Stomach (tissue), 9 donors: Measurements from ENCODE around the gene SLC46A2. TPM values are rescaled to one million over a fixed set of nuclear protein-coding genes. Genes with fewer than 3 reads are reported as not detected.

Experiments
- DNase-seq, 2 donors: peaks; one replicate each; pipeline versions ENCODE4 v3.0.0 to v3.0.0-alpha.2; 2013 to 2019
- H3K27ac ChIP-seq, 5 donors: fragments of 200-600 bp in 4 of 5; sonication (generic) in 4 of 5; one replicate each; pipeline ENCODE4 v1.5.1; 2013 to 2019; ENCODE audit warnings: mild to moderate bottlenecking in 1 of 5, moderate library complexity in 1 of 5
- H3K27me3 ChIP-seq, 3 donors: fragments of 200-600 bp; sonication (generic); one replicate each; pipeline ENCODE4 v1.5.1; 2017 to 2019; ENCODE audit warnings: mixed run types in 1 of 3
- H3K36me3 ChIP-seq, 4 donors: fragments of 200-600 bp; sonication (generic); 1 replicate in 3 of 4; 2 replicates in 1 of 4; pipeline ENCODE4 v1.5.1; 2016 to 2019
- H3K4me1 ChIP-seq, 4 donors: fragments of 200-600 bp; sonication (generic); one replicate each; pipeline ENCODE4 v1.5.1; 2016 to 2019
- H3K4me3 ChIP-seq, 4 donors: fragments of 200-600 bp; sonication (generic) in 3 of 4; one replicate each; pipeline ENCODE4 v1.5.1; 2016 to 2019; ENCODE audit warnings: mild to moderate bottlenecking in 1 of 4
- H3K9me3 ChIP-seq, 4 donors: fragments of 200-600 bp; sonication (generic); one replicate each; pipeline ENCODE4 v1.5.1; 2016 to 2019
- EP300 ChIP-seq: sonication (generic); formaldehyde crosslinking; IDR thresholded peaks from one replicate; pipeline ENCODE4 v1.6.1; 2017; ENCODE audit warnings: antibody characterized with exemption
- POLR2A ChIP-seq, 4 donors: fragments of 450-650 bp; IDR thresholded peaks; one replicate each; pipeline ENCODE4 v1.6.1; 2016; ENCODE audit warnings: antibody characterized with exemption in 4 of 4, control low read depth in 2 of 4, mild to moderate bottlenecking in 1 of 4, moderate library complexity in 1 of 4
- POLR2AphosphoS5 ChIP-seq, 3 donors: sonication (generic); formaldehyde crosslinking; IDR thresholded peaks; one replicate each; pipeline ENCODE4 v1.6.1; 2016; ENCODE audit warnings: antibody characterized with exemption in 3 of 3
- WGBS, 5 donors: extraction: QIAGEN DNeasy Blood & Tissue Kit in 3 of 5; methylation state at CpG; one replicate each; pipeline versions ENCODE4 v1.1.5 to v1.1.7; 2013 to 2018; 5-methylcytosine and 5-hydroxymethylcytosine counted together
- intact Hi-C: fragments of 100-400 bp; cut with DNase I; formaldehyde crosslinking; loops from one replicate; pipeline ENCODE4 v1.15.1; 2023; ENCODE audit warnings: low total_unique reads
- polyA plus RNA-seq, 3 donors: library from polyadenylated mRNA; stranded (reverse); fragments of 200-250 nt; gene quantifications; one replicate each; pipeline ENCODE4 v1.2.3, GENCODE V29; 2013
- total RNA-seq, 5 donors: library from RNA; depleted of rRNA; stranded (reverse); fragments of >200 nt; gene quantifications; one replicate each; pipeline versions ENCODE4 v1.1.0 to v1.2.3, GENCODE V29; 2014 to 2016
- TF ChIP-seq, protein P1 (sequence below), 7 experiments: fragments of 450-650 bp in 4 of 7; fragments of 200-600 bp in 3 of 7; sonication (generic) in 3 of 7; IDR thresholded peaks; one replicate each; pipeline ENCODE4 v1.5.1; 2016 to 2019; ENCODE audit warnings: antibody characterized with exemption in 7 of 7, control low read depth in 2 of 7, mild to moderate bottlenecking in 1 of 7
- donor health status: healthy with polysubstance abuse.
- donor health status: Bipolar disorder and iron deficiency.
- donor health status: healthy.

Gene SLC46A2
- total and polyA plus RNA-seq, 8 donors: 0.20 TPM; not detected in 7

DNA sequence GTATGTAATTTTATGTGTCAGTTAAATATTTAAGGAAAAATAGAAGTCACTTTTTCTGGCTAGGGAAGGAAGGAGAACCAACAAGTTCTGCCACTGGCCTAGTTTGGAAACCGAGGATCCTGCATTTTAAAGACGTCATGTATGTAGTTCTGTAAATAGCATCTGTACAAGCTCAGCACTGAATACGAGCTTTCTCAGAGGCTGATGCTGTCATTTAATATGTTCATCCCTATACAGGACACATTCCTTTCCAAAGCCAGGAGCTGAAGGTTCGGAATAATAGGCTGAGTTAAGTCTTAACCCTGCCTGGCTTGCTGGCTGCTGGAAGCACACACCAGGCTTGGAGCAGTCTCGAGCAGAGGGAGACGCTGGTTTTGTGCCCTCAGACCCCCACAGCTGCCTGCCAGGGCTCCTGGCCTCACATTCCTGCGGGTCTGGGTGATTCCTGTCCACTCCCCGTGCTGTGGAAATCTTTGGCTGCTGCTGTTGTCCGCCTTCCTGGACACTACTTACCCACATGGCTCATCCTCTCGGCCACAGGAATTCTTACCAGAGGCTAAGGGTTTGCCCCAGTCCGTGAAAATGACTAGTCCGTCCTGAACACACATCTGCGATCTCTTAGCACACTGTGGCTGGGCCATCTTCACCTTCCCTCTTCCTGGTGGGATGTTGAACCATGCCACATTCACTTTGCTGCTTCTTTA, 36.6 kb downstream of the SLC46A2 start:
- Histone ChIP-seq H3K27me3 (no peaks in the 10 kb centered on the region), H3K36me3 (peaks cover 7 to 48% (median 41%) of the 10 kb centered on the region in 4 donors), H3K9me3 (no peaks in the 10 kb centered on the region), H3K27ac (no peak overlapping the region), H3K4me1 (peaks cover 0 to 13% (median 4%) of the 10 kb centered on the region in 4 donors), H3K4me3 (no peak overlapping the region)
- DNase-seq: no peak
- 78 to 88% (median 84%) methylated on average over 13 of the region's 13 CpGs for whole genome bisulfite sequencing, 5 donors
- intact Hi-C loops: no loop called here
- TF ChIP-seq EP300: no peak
- TF ChIP-seq POLR2AphosphoS5 (IDR thresholded peaks at IDR 0.05): no peak

DNA sequence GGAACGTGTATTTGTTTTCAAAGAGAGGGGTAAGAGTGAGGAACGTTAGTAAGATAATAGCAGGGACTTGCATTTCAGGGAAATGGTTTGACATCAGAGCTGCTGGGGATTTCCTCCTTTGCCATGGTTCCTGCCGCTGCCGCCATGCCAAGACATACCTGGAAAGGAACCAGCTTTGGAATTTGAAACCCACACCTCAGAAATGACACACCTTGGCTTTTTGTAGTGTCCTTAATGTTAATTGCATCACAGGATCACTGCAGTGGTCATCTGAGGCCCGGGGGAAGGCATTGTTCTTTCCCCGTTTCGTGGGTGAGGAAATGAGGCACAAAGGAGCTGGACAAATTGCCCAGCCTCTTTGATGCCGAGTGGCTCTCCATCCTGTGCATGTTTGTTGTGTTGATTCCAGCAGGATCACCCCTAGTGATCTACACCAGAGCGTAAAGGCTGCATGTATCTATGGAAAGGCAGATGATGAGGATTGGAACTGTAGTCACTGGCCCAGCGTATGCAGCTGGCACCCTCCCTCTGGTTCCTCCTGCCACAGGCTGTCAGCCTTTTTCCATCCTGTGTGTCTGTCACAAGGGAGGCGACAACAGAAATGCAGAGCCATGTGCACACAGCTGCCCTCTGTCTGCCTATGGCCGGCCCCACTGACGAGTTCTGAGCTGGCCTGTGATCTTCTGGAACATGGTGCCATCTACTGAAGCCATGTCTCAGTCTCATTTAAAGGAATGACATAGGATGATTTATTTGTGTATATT, 37.8 kb downstream of the SLC46A2 start:
- H3K27me3 ChIP-seq: no peaks in the 10 kb centered on the region
- H3K4me1 ChIP-seq: peaks cover 0 to 8% (median 1%) of the 10 kb centered on the region in 4 donors
- WGBS, 5 donors: 60 to 73% (median 62%) methylated on average over 12 to 13 of the region's 13 CpGs
- H3K36me3 ChIP-seq: peaks cover 7 to 48% (median 41%) of the 10 kb centered on the region in 4 donors
- intact Hi-C loops: no loop called here
- H3K27ac ChIP-seq: no peak overlapping the region
- H3K4me3 ChIP-seq: no peak overlapping the region
- no peaks in the 10 kb centered on the region for H3K9me3 ChIP-seq
- TF ChIP-seq, protein P1, sequence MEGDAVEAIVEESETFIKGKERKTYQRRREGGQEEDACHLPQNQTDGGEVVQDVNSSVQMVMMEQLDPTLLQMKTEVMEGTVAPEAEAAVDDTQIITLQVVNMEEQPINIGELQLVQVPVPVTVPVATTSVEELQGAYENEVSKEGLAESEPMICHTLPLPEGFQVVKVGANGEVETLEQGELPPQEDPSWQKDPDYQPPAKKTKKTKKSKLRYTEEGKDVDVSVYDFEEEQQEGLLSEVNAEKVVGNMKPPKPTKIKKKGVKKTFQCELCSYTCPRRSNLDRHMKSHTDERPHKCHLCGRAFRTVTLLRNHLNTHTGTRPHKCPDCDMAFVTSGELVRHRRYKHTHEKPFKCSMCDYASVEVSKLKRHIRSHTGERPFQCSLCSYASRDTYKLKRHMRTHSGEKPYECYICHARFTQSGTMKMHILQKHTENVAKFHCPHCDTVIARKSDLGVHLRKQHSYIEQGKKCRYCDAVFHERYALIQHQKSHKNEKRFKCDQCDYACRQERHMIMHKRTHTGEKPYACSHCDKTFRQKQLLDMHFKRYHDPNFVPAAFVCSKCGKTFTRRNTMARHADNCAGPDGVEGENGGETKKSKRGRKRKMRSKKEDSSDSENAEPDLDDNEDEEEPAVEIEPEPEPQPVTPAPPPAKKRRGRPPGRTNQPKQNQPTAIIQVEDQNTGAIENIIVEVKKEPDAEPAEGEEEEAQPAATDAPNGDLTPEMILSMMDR (IDR thresholded peaks at IDR 0.05): no peak
- TF ChIP-seq POLR2AphosphoS5 (IDR thresholded peaks at IDR 0.05) (no peak), POLR2A (IDR thresholded peaks at IDR 0.05) (no peak), EP300 (no peak)
- no peak for DNase-seq

DNA sequence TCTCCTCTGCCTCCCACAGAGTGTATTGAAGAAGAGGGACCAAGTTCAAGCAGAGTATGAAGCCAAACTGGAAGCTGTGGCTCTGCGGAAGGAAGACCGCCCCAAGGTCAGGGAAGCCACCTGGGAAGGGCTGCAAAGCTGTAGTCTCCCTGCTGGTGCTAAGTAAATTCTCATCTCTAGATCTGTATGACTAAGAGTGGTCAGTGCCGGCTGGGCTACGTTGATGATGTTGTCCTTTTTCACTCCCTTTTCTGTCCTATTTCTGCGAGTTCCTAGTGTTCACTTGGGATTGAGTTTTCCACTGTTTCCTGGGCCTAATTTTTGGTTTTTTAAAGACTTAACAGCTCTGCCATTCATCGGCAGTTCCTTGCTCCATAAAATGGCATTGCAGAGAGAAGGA, 39.8 kb downstream of the SLC46A2 start:
- H3K27me3 ChIP-seq: no peaks in the 10 kb centered on the region
- H3K9me3 ChIP-seq: no peaks in the 10 kb centered on the region
- intact Hi-C loops: no loop called here
- no peak for TF ChIP-seq EP300
- TF ChIP-seq POLR2A (IDR thresholded peaks at IDR 0.05): no peak
- TF ChIP-seq, protein P1 (IDR thresholded peaks at IDR 0.05): no peak
- no peak for TF ChIP-seq POLR2AphosphoS5 (IDR thresholded peaks at IDR 0.05)
- H3K27ac ChIP-seq: no peak overlapping the region
- DNase-seq: no peak
- H3K36me3 ChIP-seq: peaks cover 7 to 48% (median 41%) of the 10 kb centered on the region in 4 donors
- no peaks in the 10 kb centered on the region for H3K4me1 ChIP-seq
- no peak overlapping the region for H3K4me3 ChIP-seq
- WGBS, 5 donors: 93 to 98% (median 96%) methylated on average over 6 of the region's 6 CpGs

DNA sequence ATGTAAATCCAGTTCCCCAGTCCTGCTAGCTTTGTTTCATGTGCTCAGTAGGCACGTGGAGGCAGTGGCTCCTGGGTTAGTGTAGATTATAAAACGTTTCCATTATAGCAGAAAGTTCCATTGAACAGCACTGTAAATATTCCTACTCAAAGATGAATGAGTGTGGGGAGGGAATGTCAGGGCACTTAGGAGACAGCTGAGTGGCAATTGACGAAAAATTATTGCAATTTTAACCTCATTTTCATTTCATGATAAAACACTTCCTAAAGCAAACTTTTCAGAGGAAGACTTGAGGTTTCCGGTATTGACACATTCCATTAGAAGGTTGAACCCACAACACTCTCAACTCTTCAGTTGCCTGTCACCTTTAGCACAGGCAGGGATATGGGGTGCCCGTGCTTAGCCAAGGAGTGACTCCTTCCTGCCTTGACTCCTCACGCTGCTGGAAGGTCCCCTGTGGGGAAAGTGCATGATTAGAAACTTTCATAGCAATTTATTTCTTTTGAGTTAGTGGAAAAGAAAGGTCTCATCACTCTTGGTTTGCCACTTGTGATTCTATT, 41.2 kb downstream of the SLC46A2 start:
- no peak overlapping the region for H3K27ac ChIP-seq
- no peaks in the 10 kb centered on the region for H3K9me3 ChIP-seq
- peaks cover 0 to 9% (median 0%) of the 10 kb centered on the region in 4 donors for H3K4me1 ChIP-seq
- no peak overlapping the region for H3K4me3 ChIP-seq
- H3K36me3 ChIP-seq: peaks cover 7 to 45% (median 41%) of the 10 kb centered on the region in 4 donors
- no peaks in the 10 kb centered on the region for H3K27me3 ChIP-seq
- no peak for DNase-seq
- TF ChIP-seq EP300 (no peak), POLR2AphosphoS5 (IDR thresholded peaks at IDR 0.05) (no peak), POLR2A (IDR thresholded peaks at IDR 0.05) (no peak)
- TF ChIP-seq, protein P1 (IDR thresholded peaks at IDR 0.05): no peak
- intact Hi-C loops: no loop called here
- WGBS, 5 donors: 65 to 82% (median 71%) methylated on average over 6 of the region's 6 CpGs
